ENCODE data around the gene TSNAXIP1. TPM values are rescaled to one million over a fixed set of nuclear protein-coding genes. Genes with fewer than 3 reads are reported as not detected.

TSNAXIP1 gene
- total and polyA plus RNA-seq, 10 of the 15 experiments (the other 5 are each of a cell fraction or from before 2014, with no cell fraction given), result 0.09 to 0.63 (median 0.37) TPM; not detected in 1

DNA sequence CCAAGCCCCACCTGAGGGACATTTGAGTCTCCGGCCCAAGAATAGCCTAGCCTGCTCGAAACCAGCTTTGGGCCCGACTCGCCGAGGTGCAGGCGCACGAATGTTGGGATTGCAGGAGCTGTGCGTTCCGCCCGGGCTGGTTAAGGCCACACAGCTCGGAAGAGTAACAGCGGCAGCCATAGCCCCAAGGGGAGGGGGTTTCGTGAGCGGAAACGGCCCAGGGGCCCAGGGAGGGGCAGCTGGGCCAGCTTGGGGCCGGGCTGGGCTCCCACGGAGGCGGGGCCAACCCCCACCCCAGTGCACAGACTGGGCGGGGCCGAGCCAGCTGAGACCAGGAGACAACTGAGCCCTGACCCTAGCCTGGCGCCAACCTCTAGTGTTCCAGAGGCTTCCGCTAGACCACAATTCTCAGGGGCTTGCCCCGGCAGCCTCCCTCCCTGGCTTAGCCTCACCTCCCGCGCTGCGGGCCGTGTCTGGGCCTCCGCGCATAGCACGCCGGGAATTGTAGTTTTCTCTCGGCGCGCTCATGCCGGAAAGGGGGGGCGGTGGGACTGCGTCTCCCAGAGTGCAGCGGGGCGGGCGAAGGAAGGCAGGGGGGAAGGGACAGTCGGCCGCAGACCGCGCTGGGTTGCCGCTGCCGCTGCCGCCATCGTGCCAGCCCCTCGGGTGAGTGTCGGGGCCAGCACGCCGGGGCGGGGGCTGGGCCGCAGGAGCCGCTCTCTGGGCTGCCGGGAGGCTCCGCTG lies 39.8 kb downstream of the TSNAXIP1 start, which contains the start of gene NUTF2 (continued):
- TF ChIP-seq EZH2 (IDR thresholded peaks at IDR 0.05; ENCODE audit: borderline replicate concordance, control insufficient read depth, low read depth, low read length), result no peak
- TF ChIP-seq MTA2 (IDR thresholded peaks at IDR 0.05; ENCODE audit: low read depth), result no peak
- TF ChIP-seq, protein P1, sequence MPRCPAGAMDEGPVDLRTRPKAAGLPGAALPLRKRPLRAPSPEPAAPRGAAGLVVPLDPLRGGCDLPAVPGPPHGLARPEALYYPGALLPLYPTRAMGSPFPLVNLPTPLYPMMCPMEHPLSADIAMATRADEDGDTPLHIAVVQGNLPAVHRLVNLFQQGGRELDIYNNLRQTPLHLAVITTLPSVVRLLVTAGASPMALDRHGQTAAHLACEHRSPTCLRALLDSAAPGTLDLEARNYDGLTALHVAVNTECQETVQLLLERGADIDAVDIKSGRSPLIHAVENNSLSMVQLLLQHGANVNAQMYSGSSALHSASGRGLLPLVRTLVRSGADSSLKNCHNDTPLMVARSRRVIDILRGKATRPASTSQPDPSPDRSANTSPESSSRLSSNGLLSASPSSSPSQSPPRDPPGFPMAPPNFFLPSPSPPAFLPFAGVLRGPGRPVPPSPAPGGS (IDR thresholded peaks at IDR 0.05; ENCODE audit: borderline replicate concordance, insufficient read depth, low read depth, low read length, poor library complexity, severe bottlenecking), result no peak
- TF ChIP-seq, protein P2, sequence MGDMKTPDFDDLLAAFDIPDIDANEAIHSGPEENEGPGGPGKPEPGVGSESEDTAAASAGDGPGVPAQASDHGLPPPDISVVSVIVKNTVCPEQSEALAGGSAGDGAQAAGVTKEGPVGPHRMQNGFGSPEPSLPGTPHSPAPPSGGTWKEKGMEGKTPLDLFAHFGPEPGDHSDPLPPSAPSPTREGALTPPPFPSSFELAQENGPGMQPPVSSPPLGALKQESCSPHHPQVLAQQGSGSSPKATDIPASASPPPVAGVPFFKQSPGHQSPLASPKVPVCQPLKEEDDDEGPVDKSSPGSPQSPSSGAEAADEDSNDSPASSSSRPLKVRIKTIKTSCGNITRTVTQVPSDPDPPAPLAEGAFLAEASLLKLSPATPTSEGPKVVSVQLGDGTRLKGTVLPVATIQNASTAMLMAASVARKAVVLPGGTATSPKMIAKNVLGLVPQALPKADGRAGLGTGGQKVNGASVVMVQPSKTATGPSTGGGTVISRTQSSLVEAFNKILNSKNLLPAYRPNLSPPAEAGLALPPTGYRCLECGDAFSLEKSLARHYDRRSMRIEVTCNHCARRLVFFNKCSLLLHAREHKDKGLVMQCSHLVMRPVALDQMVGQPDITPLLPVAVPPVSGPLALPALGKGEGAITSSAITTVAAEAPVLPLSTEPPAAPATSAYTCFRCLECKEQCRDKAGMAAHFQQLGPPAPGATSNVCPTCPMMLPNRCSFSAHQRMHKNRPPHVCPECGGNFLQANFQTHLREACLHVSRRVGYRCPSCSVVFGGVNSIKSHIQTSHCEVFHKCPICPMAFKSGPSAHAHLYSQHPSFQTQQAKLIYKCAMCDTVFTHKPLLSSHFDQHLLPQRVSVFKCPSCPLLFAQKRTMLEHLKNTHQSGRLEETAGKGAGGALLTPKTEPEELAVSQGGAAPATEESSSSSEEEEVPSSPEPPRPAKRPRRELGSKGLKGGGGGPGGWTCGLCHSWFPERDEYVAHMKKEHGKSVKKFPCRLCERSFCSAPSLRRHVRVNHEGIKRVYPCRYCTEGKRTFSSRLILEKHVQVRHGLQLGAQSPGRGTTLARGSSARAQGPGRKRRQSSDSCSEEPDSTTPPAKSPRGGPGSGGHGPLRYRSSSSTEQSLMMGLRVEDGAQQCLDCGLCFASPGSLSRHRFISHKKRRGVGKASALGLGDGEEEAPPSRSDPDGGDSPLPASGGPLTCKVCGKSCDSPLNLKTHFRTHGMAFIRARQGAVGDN (IDR thresholded peaks at IDR 0.05), result no peak
- TF ChIP-seq ZBTB11 (CRISPR knock-in tag; IDR thresholded peaks at IDR 0.05), result no peak
- TF ChIP-seq POLR2AphosphoS2 (IDR thresholded peaks at IDR 0.05; ENCODE audit: low read depth, low read length), result 0 out of 2 replicates have a peak, but pooled peaks have one; percentile 23
- TF ChIP-seq RBBP5 (conservative IDR thresholded peaks at IDR 0.05), result no peak
- peak; percentile 69; the same call in 1 of the 2 replicates for TF ChIP-seq ZNF207 (IDR thresholded peaks at IDR 0.05; ENCODE audit: borderline replicate concordance)
- TF ChIP-seq IRF4 (IDR thresholded peaks at IDR 0.05; ENCODE audit: low read depth, low read length), result 0 out of 2 replicates have a peak, but pooled peaks have one; percentile 19
- TF ChIP-seq TAF1 (IDR thresholded peaks at IDR 0.05; ENCODE audit: borderline replicate concordance, low read depth, low read length), result peak; percentile 68; the same call in 1 of the 2 replicates
- no peak for TF ChIP-seq PAX8 (IDR thresholded peaks at IDR 0.05)
- TF ChIP-seq, protein P3, sequence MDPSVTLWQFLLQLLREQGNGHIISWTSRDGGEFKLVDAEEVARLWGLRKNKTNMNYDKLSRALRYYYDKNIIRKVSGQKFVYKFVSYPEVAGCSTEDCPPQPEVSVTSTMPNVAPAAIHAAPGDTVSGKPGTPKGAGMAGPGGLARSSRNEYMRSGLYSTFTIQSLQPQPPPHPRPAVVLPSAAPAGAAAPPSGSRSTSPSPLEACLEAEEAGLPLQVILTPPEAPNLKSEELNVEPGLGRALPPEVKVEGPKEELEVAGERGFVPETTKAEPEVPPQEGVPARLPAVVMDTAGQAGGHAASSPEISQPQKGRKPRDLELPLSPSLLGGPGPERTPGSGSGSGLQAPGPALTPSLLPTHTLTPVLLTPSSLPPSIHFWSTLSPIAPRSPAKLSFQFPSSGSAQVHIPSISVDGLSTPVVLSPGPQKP (IDR thresholded peaks at IDR 0.05; ENCODE audit: low read depth, low read length), result 0 out of 2 replicates have a peak, but pooled peaks have one; percentile 47
- TF ChIP-seq CHD4 (IDR thresholded peaks at IDR 0.05), result no peak
- peak in 1 of 2 experiments; percentile 39; a peak in 1 of 4 replicates for TF ChIP-seq ETV6 (conservative IDR thresholded peaks at IDR 0.05 in 1 of 2, IDR thresholded peaks at IDR 0.05 in 1 of 2; ENCODE audit: borderline replicate concordance in 1 of 2, low read depth in 1 of 2)
- TF ChIP-seq HDAC6 (IDR thresholded peaks at IDR 0.05; ENCODE audit: unreplicated experiment), result no peak
- TF ChIP-seq SMARCA5 (IDR thresholded peaks at IDR 0.05), result no peak
